GM12864 (cell line): ENCODE results near the gene DPYSL3.

Experiments used
- DNase-seq: peaks from one replicate; pipeline ENCODE4 v3.0.0-alpha.2; 2011; ENCODE audit warnings: low read depth
- H3K4me3 ChIP-seq: 2 replicates; pipeline ENCODE4 v1.5.1; 2011; ENCODE audit warnings: mild to moderate bottlenecking, low read depth, low read length, control low read depth
- CTCF ChIP-seq: IDR thresholded peaks from 2 replicates; pipeline ENCODE4 v1.5.1; 2011; ENCODE audit warnings: low read depth, mild to moderate bottlenecking, moderate library complexity, low read length, control low read depth, inconsistent platforms; ENCODE audit errors: missing control alignments

The DPYSL3 gene

GRCh38 chr5:147551677-147552076 lies 41.8 kb upstream of the DPYSL3 start:
- no peak for DNase-seq
- no peak for TF ChIP-seq CTCF
- no peak overlapping the region for H3K4me3 ChIP-seq

- DNase-seq = no peak
- TF ChIP-seq CTCF = no peak
Measured at GRCh38 chr5:147547730-147548129, 37.9 kb upstream of the DPYSL3 start.

GRCh38 chr5:147544556-147544955 lies 34.7 kb upstream of the DPYSL3 start:
- no peak overlapping the region for H3K4me3 ChIP-seq
- no peak for TF ChIP-seq CTCF
- DNase-seq = no peak

More at GRCh38 chr5:147547730-147548129, 37.9 kb upstream of the DPYSL3 start:
- no peak overlapping the region for H3K4me3 ChIP-seq

GRCh38 chr5:147539053-147539452 lies 29.2 kb upstream of the DPYSL3 start:
- no peak overlapping the region for H3K4me3 ChIP-seq
- DNase-seq = no peak
- no peak for TF ChIP-seq CTCF

- H3K4me3 ChIP-seq = no peak overlapping the region
- no peak for DNase-seq
- TF ChIP-seq CTCF = no peak
Measured at GRCh38 chr5:147538236-147538635, 28.4 kb upstream of the DPYSL3 start.

GRCh38 chr5:147534172-147534951 lies 24.5 kb upstream of the DPYSL3 start:
- no peak overlapping the region for H3K4me3 ChIP-seq
- no peak for DNase-seq
- no peak for TF ChIP-seq CTCF

- no peak overlapping the region for H3K4me3 ChIP-seq
- DNase-seq = no peak
- no peak for TF ChIP-seq CTCF
Measured at GRCh38 chr5:147532156-147532555, 22.3 kb upstream of the DPYSL3 start.
